Retina (tissue), 1 donor: ENCODE data around the gene MAML3.

Experiments
- DNase-seq: peaks from one replicate; pipeline ENCODE4 v3.0.0-alpha.2; 2016

MAML3 gene

DNA sequence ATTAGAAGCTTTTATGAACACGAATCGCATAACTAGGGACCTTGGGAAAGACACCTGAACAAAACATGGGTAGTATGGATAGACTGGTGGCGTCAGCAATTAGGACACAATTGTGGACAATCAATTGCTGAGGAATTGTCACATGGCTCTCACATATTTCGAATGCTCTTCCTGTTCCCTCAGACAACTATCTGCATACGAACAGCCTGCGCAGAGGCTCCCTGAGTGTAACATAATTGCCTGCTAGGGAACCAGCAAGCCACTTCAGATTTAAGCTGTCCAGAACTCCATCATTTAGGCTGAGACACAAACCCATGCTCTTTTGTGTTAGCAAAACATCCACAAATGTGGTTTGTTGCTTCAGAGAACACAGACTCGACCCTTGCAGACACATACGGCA, 327.6 kb downstream of the MAML3 start:
- no peak for DNase-seq

GRCh38 chr4:139825523-139826014, 328.4 kb downstream of the MAML3 start:
- DNase-seq: peak; percentile 74

GRCh38 chr4:139824882-139825522, 329.0 kb downstream of the MAML3 start:
- DNase-seq: no peak

DNA sequence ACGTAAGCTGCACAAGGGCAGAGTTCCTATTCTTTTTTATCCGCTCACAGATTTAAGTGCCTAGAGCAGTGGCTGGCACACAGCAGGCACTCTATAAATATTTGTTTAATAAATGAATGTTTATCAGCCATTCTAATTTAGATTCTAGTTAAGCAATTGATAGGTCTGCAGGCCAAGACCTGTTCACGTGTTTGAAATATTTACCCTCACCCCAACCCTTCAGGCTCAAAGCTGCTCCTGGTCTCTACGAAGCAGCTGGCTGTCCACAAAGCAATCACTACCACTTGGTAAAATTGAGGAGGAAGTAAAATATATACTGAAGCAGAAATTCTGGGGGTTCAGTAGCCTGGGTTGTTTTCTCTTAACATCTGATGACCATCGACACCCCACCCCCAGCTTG, 330.2 kb downstream of the MAML3 start:
- DNase-seq: no peak

- DNase-seq: no peak
Measured at GRCh38 chr4:139823345-139823744, 330.6 kb downstream of the MAML3 start.

DNA sequence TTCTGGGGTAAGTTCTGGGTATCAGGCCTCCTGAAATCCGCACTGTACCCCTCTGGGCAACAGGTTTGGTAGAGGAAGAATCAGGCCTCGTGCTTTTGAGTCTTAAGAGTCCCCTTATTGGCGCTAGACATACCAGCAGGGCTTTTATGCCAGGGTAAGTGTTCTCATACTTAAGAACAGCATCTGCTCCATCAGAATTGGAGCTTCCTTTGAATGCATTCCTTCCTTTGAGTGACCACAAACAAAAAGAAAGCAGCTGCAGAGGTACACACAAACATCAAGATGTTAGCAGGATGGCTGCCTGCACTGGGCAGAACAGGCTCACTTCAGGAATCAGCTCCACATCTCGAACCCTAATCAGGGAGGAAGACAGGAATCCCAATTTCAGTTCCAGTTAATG, 331.6 kb downstream of the MAML3 start:
- no peak for DNase-seq

- no peak for DNase-seq
Measured at GRCh38 chr4:139819082-139819481, 334.9 kb downstream of the MAML3 start.

DNA sequence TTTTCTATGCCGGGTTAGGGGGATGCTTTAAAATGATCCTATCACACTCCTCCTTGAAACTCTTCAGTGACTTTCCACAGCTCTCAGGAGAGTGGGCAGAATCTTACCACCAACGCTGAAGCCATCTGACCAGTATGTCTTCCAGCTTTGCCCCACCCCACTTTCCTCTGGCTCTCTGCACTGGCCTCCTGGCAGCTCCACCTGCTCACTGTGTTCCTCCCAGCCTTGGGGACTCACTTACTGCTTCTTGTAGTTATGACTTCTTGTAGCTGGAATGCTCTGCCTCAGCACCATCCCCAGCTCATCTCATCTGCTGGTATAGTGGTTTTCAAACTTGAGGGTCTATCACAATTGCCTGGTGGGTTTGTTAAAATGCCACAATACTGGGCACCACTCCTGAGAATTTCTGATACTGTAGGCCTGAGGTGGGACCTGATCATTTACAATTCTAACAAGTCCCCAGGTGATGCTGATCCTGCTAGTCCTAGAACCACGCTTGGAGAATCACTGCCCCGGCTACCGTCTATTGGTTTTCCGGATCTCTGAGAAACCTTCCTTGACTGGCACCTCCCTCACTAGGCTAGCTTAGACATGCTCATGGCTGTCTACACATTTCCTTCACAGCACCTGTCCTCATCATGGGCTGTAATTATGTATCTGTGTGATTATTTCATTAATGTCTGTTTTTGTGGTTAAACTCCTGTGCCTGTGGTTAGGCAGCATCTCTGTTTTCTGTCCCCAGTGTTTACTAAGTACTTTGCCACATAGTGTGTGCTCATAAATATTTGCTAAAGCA, 336.1 kb downstream of the MAML3 start:
- DNase-seq: no peak

GRCh38 chr4:139816856-139817255, 337.1 kb downstream of the MAML3 start:
- no peak for DNase-seq

DNA sequence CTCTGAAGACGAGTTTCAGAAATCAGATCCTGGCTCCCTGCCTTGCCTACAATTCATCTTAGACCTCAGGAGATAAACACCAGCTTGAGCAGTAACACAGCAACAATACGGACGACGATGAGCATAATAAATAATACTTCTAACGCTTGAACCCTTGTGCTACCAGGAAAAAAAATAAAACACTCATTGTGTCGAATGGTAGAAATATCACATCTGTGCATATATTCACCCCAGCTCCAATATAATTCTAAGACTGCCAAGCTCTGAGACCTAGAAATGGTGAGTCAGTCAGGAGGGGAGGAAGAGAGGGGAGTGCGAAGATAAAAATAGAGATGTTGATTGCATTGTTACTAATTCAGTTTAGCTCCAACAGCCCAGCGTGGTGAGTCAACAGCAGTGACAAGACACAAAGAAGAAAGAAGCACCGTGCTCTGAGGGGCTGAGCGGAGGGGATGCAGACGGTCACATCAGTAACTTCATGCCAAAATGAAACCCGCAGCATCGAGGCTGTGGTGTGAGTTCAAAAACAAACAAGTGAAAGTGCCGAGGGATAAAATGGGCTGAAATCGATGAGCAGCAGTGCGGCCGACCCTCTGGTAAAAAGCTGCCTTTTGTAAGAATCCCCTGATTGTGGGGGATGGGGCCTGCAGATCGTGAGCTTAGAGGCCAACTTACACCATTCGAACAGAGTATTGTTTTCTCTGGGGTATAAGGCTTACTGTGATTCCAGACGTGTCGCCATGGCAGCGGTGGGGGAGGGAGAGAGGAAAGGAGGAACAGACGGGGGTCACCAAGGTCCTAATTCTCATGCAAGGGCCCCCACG, 338.0 kb downstream of the MAML3 start:
- peak; percentile 88 for DNase-seq

GRCh38 chr4:139814323-139815015, 339.5 kb downstream of the MAML3 start:
- DNase-seq: no peak

GRCh38 chr4:139813881-139814280, 340.1 kb downstream of the MAML3 start:
- no peak for DNase-seq

GRCh38 chr4:139810710-139811109, 343.3 kb downstream of the MAML3 start:
- DNase-seq: no peak

- DNase-seq: no peak
Measured at GRCh38 chr4:139809757-139810140, 344.2 kb downstream of the MAML3 start.

- peak; percentile 70 for DNase-seq
Measured at GRCh38 chr4:139808808-139809756, 344.9 kb downstream of the MAML3 start.

DNA sequence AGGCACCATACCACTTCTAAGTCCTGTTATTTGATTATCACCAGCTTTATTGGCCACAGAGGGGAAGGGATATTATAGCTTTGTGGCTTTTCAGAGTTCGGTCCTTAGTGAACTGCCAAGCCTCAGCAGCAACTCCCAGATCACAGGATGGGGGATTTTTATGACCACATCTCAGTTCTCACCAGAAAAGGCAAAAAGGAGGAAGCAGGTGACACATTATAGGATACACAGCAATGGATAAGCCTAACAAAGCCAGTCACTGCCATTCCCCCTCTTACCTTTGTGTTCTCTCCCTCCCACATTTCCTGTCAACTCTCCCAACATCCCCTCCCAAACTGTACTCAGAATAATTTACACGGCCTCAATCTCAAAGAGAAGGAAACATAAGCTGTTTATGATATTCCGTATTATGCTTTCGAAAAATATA, 345.6 kb downstream of the MAML3 start:
- no peak for DNase-seq

DNA sequence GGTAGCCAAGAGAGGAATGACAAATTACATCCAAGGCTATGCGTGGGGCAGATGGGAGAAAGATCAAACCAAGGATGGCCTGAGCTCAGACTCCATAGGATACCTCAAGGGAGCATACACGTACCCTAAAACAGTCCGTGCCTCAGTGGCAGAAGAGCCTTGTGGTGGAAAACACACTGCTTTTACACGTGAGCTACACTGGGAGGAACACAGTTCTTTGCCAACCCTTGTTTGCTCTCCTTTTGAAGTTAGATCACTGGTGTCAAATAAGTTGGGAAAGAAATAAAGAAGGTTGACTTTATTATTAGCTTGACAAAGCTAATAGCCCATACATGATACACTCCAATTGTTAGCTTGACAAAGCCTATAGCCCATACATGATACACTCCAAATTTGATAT, 346.5 kb downstream of the MAML3 start:
- DNase-seq: no peak

GRCh38 chr4:139806929-139807328, 347.1 kb downstream of the MAML3 start:
- DNase-seq: no peak

DNA sequence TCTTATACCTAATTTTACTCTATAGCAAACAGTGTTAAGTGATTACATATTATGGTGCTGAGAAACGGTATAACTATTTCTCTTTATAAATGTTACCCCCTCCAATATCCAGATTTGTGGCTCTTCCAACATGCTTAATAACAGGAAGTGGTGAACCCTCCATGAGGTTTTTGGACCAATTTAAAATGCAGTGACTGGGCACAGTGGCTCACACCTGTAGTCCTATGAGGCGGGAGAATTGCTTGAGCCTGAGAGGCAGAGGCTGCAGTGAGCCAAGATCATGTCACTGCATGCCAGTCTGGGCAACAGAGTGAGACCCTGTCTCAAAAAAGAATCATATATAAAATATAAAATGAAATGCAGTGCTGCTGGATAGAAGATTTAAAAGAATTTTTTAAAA, 351.1 kb downstream of the MAML3 start:
- DNase-seq: no peak

DNA sequence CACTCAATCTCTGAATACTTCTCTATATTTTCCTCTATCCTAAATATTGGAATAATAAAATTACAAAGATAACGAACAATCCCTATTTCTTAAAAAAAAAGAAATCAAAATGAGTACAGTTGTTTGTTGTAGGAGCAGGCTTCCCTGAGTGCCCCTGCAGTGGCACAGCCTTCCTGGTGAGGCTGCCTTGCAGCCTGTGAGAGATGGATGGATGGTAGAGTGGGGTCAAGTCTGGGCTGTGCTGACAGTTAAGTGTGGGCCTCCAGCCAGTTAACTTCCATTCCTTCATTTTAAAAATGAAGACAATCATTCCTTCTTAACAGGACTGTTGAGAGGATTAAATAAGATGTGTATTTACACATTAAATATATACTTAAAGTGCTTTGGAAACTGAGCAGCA, 351.5 kb downstream of the MAML3 start:
- no peak for DNase-seq

- no peak for DNase-seq
Measured at GRCh38 chr4:139801895-139802294, 352.1 kb downstream of the MAML3 start.

DNA sequence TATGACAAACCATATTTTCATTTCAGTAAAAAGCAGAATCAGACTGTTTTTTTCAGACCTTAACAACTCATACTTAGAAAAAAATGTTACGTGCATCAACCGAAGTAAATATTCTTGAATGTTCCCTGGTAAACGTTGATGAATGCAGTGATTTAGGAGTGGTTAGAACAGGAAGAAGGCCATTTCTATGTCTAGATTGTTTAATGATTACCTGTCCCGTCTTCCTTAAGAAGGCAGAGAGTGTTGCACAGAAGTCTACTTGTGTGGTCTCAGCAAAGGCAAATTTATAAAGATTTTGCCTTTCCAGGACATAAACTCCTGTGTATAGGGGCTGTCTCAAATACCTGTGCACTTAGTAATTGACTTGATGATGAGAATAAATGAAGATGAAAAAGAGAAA, 353.9 kb downstream of the MAML3 start:
- no peak for DNase-seq
